Lower leg skin (tissue), 4 donors: ENCODE measurements around the gene CD81. TPM values are rescaled to one million over a fixed set of nuclear protein-coding genes. Genes with fewer than 3 reads are reported as not detected.

ENCODE experiments used
- DNase-seq, 2 donors: peaks; one replicate each; pipeline ENCODE4 v3.0.0-alpha.2; 2019; ENCODE audit warnings: low spot score in 2 of 2
- H3K4me3 ChIP-seq: fragments of 200-600 bp; sonication (generic); 2 replicates; pipeline ENCODE4 v1.5.1; 2017; ENCODE audit warnings: mild to moderate bottlenecking, low read depth; ENCODE audit not compliant: poor library complexity, severe bottlenecking
- POLR2A ChIP-seq, 2 donors: fragments of 450-650 bp; IDR thresholded peaks; one replicate each; pipeline ENCODE4 v1.6.1; 2016 to 2017; ENCODE audit warnings: antibody characterized with exemption in 2 of 2, mild to moderate bottlenecking in 1 of 2, moderate library complexity in 1 of 2
- WGBS, 2 donors: methylation state at CpG; one replicate each; pipeline ENCODE4 v1.1.5; 2018; 5-methylcytosine and 5-hydroxymethylcytosine counted together
- intact Hi-C: fragments of 100-400 bp; cut with DNase I; formaldehyde crosslinking; loops from one replicate; pipeline ENCODE4 v1.15.0; 2023; ENCODE audit warnings: low total_unique reads
- total RNA-seq, 4 donors: library from RNA; depleted of rRNA; stranded (reverse); fragments of >200 nt; gene quantifications; one replicate each; pipeline ENCODE4 v1.1.0, GENCODE V29; 2016
- TF ChIP-seq, protein P1 (sequence below), 3 donors: fragments of 450-650 bp; IDR thresholded peaks; one replicate each; pipeline ENCODE4 v1.5.1; 2016; ENCODE audit warnings: antibody characterized with exemption in 3 of 3, mild to moderate bottlenecking in 3 of 3, moderate library complexity in 2 of 3

CD81 gene
- total RNA-seq, 4 donors from 2014 or later = 189 to 337 (median 250) TPM

DNA sequence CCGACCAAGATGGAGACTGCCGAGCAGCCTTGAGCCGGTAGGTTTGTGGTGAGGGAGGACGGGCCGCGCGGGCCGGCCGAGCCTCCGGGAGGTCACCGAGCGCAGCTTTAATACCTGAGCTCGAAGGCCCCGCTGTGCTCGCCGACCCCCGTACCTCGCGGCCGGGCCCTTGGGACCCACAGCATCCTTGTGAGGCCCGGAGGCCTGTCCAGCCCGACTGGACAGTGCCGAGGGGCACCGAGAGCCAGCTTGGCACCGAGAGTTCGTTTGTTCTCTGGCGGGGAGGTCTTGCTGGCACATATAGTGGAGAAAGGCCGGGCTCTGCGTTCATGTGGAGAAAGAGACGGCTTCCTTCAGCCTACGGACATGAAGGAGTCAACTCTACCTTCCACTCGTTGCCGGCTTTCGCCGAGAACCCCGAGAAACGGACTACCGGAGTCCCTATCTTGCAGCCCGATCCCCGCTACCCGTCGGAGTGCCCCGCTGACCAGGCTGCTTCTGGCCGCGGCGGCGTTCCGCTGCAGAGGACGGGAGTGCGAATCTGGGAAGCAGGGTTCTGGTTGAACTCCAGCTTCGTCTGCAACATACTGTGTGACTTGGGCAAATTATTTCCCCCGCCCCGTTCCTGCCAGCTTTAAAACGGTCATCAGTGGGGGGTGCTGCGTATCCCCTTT lies 23.8 kb downstream of the CD81 start:
- TF ChIP-seq, protein P1, sequence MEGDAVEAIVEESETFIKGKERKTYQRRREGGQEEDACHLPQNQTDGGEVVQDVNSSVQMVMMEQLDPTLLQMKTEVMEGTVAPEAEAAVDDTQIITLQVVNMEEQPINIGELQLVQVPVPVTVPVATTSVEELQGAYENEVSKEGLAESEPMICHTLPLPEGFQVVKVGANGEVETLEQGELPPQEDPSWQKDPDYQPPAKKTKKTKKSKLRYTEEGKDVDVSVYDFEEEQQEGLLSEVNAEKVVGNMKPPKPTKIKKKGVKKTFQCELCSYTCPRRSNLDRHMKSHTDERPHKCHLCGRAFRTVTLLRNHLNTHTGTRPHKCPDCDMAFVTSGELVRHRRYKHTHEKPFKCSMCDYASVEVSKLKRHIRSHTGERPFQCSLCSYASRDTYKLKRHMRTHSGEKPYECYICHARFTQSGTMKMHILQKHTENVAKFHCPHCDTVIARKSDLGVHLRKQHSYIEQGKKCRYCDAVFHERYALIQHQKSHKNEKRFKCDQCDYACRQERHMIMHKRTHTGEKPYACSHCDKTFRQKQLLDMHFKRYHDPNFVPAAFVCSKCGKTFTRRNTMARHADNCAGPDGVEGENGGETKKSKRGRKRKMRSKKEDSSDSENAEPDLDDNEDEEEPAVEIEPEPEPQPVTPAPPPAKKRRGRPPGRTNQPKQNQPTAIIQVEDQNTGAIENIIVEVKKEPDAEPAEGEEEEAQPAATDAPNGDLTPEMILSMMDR (IDR thresholded peaks at IDR 0.05) = no peak
- TF ChIP-seq POLR2A (IDR thresholded peaks at IDR 0.05) = no peak
- intact Hi-C loops = no loop called here
- peak overlapping the region; percentile 99 for H3K4me3 ChIP-seq
- WGBS, 2 donors = 0 to 1% methylated on average over 37 to 55 of the region's 55 CpGs
- no peak for DNase-seq

DNA sequence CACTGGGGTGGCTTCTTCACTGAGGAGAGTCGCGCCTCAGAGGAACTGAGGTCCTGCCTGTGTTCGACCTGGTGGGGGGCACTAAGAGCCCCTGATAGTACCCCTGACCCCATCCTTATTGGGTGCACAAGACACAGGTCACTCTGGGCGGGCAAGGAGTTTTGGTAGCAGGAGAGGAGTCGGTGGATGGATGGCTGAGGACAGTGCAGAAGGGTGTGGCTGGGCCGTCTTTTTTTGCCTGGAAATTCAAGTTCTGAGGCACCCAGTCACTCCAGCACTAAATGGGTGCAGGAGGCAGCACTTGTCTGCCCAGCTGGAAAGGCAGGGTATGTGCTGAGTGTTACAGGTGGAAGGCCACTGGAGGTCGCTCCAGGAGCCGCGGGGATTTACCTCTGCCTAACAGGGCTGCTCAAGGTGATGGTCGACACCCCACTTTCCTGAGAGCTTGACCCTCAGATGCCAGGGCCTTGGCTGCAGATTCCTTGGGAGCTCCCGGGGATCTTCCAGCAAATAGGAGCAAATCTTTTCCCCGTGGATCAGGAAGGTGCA lies 24.4 kb downstream of the CD81 start:
- TF ChIP-seq, protein P1 (IDR thresholded peaks at IDR 0.05) = no peak
- TF ChIP-seq POLR2A (IDR thresholded peaks at IDR 0.05) = no peak
- intact Hi-C loops = no loop called here
- peak overlapping the region; percentile 99 for H3K4me3 ChIP-seq
- DNase-seq = no peak
- 27 to 39% methylated on average over 11 to 12 of the region's 12 CpGs for WGBS, 2 donors

DNA sequence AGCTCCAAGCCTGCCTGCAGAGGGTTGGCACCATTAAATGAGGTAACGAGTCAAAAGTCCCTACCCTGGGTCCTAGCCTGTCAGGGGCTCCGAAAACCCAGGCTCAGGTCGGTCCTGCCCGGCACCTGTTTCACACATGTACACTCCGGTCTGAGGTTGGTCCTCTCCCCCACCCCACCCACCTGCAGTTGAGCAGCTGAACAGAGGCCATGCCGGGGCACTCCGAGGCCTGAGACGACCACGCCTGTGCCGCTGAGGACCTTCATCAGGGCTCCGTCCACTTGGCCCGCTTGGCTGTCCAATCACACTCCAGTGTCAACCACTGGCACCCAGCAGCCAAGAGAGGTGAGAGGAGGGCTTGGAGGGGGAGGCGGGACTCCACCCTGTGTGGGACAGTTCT lies 25.0 kb downstream of the CD81 start:
- intact Hi-C loops = no loop called here
- no peak overlapping the region for H3K4me3 ChIP-seq
- 82 to 83% methylated on average over 10 to 13 of the region's 13 CpGs for WGBS, 2 donors
- DNase-seq = no peak
- TF ChIP-seq POLR2A (IDR thresholded peaks at IDR 0.05) = no peak
- TF ChIP-seq, protein P1 (IDR thresholded peaks at IDR 0.05) = no peak

DNA sequence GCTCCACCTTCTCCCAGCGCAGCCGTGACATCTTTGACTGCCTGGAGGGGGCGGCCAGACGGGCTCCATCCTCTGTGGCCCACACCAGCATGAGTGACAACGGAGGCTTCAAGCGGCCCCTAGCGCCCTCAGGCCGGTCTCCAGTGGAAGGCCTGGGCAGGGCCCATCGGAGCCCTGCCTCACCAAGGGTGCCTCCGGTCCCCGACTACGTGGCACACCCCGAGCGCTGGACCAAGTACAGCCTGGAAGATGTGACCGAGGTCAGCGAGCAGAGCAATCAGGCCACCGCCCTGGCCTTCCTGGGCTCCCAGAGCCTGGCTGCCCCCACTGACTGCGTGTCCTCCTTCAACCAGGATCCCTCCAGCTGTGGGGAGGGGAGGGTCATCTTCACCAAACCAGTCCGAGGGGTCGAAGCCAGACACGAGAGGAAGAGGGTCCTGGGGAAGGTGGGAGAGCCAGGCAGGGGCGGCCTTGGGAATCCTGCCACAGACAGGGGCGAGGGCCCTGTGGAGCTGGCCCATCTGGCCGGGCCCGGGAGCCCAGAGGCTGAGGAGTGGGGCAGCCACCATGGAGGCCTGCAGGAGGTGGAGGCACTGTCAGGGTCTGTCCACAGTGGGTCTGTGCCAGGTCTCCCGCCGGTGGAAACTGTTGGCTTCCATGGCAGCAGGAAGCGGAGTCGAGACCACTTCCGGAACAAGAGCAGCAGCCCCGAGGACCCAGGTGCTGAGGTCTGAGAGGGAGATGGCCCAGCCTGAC lies 26.0 kb downstream of the CD81 start:
- no peak for DNase-seq
- TF ChIP-seq, protein P1 (IDR thresholded peaks at IDR 0.05) = no peak
- TF ChIP-seq POLR2A (IDR thresholded peaks at IDR 0.05) = no peak
- no peak overlapping the region for H3K4me3 ChIP-seq
- intact Hi-C loops = no loop called here
- WGBS, 2 donors = 85 to 88% methylated on average over 25 to 31 of the region's 31 CpGs

DNA sequence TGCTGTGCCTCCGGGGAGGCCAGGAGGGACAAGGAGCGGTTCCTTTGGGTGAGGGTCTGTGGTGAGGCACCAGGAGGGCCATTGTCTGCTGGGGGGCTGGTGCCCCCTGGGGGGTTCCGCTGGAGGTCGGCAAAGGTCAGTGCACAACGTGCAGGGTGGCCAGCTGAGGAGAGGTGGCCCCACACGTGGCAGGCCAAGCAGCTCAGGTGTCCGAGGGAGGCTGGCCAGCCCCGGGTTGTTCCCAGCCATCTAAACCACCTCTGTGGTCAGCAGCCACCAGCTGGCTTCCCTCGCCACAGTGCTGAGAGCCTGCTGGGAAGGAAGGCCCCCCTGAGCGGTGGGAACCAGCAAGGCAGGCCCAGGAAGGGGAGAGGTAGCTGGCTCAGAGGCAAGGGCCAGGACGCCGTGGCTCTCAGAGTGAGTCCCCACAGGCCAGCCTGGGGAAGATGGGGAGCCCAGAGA lies 27.7 kb downstream of the CD81 start:
- DNase-seq = no peak
- intact Hi-C loops = no loop called here
- WGBS, 2 donors = 63 to 79% methylated on average over 6 to 12 of the region's 12 CpGs

More for the DNA sequence above, 27.7 kb downstream of the CD81 start:
- H3K4me3 ChIP-seq = no peak overlapping the region
- no peak for TF ChIP-seq POLR2A (IDR thresholded peaks at IDR 0.05)
- TF ChIP-seq, protein P1 (IDR thresholded peaks at IDR 0.05) = no peak
